ENCODE results near the gene EVI5.
"Not testable (repeated sequence)": the region's sequence is repeated elsewhere in the genome, so short reads cannot be mapped to it uniquely, and the experiment has no call there.

Gene EVI5

GRCh38 chr1:92663775-92664174 lies 121.1 kb downstream of the EVI5 start:
- no peak for DNase-seq

- no peak for DNase-seq
Observed at GRCh38 chr1:92662048-92662447, 122.9 kb downstream of the EVI5 start.

GRCh38 chr1:92657701-92658100 lies 127.2 kb downstream of the EVI5 start:
- no peak for DNase-seq

- DNase-seq, result no peak
Observed at GRCh38 chr1:92655197-92655801, 129.6 kb downstream of the EVI5 start.

- DNase-seq, result no peak
Observed at GRCh38 chr1:92653605-92654381, 131.1 kb downstream of the EVI5 start.

GRCh38 chr1:92640686-92641085 lies 144.2 kb downstream of the EVI5 start:
- DNase-seq, result not testable (repeated sequence)

- DNase-seq, result no peak
Observed at GRCh38 chr1:92638498-92638897, 146.4 kb downstream of the EVI5 start.

GRCh38 chr1:92635203-92635602 lies 149.7 kb downstream of the EVI5 start:
- DNase-seq, result not testable (repeated sequence)

GRCh38 chr1:92623187-92623778 lies 161.6 kb downstream of the EVI5 start:
- no peak for DNase-seq

GRCh38 chr1:92619466-92620189 lies 165.3 kb downstream of the EVI5 start:
- no peak for DNase-seq

GRCh38 chr1:92601044-92601443 lies 183.9 kb downstream of the EVI5 start:
- DNase-seq, result no peak

GRCh38 chr1:92599184-92599583 lies 185.7 kb downstream of the EVI5 start:
- DNase-seq, result no peak

- not testable (repeated sequence) for DNase-seq
Observed at GRCh38 chr1:92589361-92589760, 195.5 kb downstream of the EVI5 start.

- no peak for DNase-seq
Observed at GRCh38 chr1:92587445-92587844, 197.5 kb downstream of the EVI5 start.

GRCh38 chr1:92585831-92586230 lies 199.1 kb downstream of the EVI5 start:
- DNase-seq, result no peak

GRCh38 chr1:92584810-92585209 lies 200.1 kb downstream of the EVI5 start:
- not testable (repeated sequence) for DNase-seq

- no peak for DNase-seq
Observed at GRCh38 chr1:92583821-92584760, 200.8 kb downstream of the EVI5 start.

GRCh38 chr1:92577261-92577895 lies 207.5 kb downstream of the EVI5 start:
- DNase-seq, result peak; percentile 49

- no peak for DNase-seq
Observed at GRCh38 chr1:92575123-92575522, 209.8 kb downstream of the EVI5 start.

- DNase-seq, result no peak
Observed at GRCh38 chr1:92572520-92572919, 212.4 kb downstream of the EVI5 start.

- no peak for DNase-seq
Observed at GRCh38 chr1:92571578-92571977, 213.3 kb downstream of the EVI5 start.

Data from retina (tissue), 1 donor.